Tibial nerve (tissue), 3 donors: ENCODE data around the gene GTF2H3.

ENCODE experiments used
- POLR2A ChIP-seq, 2 donors: fragments of 450-650 bp; IDR thresholded peaks; one replicate each; pipeline ENCODE4 v1.6.1; 2017; ENCODE audit warnings: antibody characterized with exemption in 2 of 2, mild to moderate bottlenecking in 2 of 2, moderate library complexity in 2 of 2
- TF ChIP-seq, protein P1 (sequence below), 5 experiments: fragments of 200-600 bp in 3 of 5; fragments of 450-650 bp in 2 of 5; sonication (generic) in 3 of 5; IDR thresholded peaks; one replicate each; pipeline ENCODE4 v1.5.1; 2016 to 2019; ENCODE audit warnings: antibody characterized with exemption in 5 of 5, mild to moderate bottlenecking in 3 of 5, moderate library complexity in 2 of 5

DNA sequence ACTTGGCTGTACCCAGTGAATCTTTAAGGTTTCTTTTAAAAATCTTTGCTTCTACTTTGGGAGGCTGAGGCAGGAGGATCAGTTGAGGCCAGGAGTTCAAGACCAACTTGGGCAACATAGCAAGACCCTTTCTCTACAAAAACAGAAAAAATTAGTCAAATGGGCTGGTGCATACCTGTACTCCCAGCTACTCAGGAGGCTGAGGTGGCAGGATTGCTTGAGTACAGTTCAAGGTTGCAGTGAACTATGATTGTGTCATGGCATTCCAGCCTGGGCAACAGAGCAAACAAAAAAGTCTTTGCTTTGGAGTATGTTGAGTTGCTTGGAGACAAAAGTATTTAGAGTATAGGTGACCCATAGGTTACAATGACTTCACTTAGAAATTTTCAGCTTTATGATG is 37.9 kb upstream of the GTF2H3 start:
- TF ChIP-seq, protein P1, sequence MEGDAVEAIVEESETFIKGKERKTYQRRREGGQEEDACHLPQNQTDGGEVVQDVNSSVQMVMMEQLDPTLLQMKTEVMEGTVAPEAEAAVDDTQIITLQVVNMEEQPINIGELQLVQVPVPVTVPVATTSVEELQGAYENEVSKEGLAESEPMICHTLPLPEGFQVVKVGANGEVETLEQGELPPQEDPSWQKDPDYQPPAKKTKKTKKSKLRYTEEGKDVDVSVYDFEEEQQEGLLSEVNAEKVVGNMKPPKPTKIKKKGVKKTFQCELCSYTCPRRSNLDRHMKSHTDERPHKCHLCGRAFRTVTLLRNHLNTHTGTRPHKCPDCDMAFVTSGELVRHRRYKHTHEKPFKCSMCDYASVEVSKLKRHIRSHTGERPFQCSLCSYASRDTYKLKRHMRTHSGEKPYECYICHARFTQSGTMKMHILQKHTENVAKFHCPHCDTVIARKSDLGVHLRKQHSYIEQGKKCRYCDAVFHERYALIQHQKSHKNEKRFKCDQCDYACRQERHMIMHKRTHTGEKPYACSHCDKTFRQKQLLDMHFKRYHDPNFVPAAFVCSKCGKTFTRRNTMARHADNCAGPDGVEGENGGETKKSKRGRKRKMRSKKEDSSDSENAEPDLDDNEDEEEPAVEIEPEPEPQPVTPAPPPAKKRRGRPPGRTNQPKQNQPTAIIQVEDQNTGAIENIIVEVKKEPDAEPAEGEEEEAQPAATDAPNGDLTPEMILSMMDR (IDR thresholded peaks at IDR 0.05): no peak
- no peak for TF ChIP-seq POLR2A (IDR thresholded peaks at IDR 0.05)
